Left lung (tissue), 10 donors: Measurements from ENCODE around the gene CCL1. TPM values are rescaled to one million over a fixed set of nuclear protein-coding genes. Genes with fewer than 3 reads are reported as not detected.
A peak's percentile ranks its signal among the peaks of the same experiment; 100 is the strongest.

ENCODE experiments used
- ATAC-seq: fragments of 200-7000 bp; cut with Tn5 transposase; one replicate; pipeline ENCODE4 v1.9.1; 2020; ENCODE audit warnings: moderate library complexity
- DNase-seq, 4 donors: peaks; one replicate each; pipeline ENCODE4 v3.0.0-alpha.2; 2013 to 2020
- H3K27ac ChIP-seq, 2 donors: fragments of 200-600 bp; sonication (generic) in 1 of 2; one replicate each; pipeline versions ENCODE4 v1.5.0 to v1.8.0; 2020 to 2021
- H3K27me3 ChIP-seq, 2 donors: fragments of 200-600 bp; sonication (generic) in 1 of 2; one replicate each; pipeline versions ENCODE4 v1.5.0 to v1.8.0; 2020 to 2021
- H3K36me3 ChIP-seq, 2 donors: fragments of 200-600 bp; sonication (generic) in 1 of 2; one replicate each; pipeline versions ENCODE4 v1.5.0 to v1.8.0; 2020 to 2021
- H3K4me1 ChIP-seq, 2 donors: fragments of 200-600 bp; one replicate each; pipeline ENCODE4 v1.8.0; 2021
- H3K4me3 ChIP-seq, 2 donors: fragments of 200-600 bp; sonication (generic) in 1 of 2; one replicate each; pipeline versions ENCODE4 v1.5.0 to v1.8.0; 2020 to 2021; ENCODE audit warnings: mild to moderate bottlenecking in 1 of 2
- H3K9me3 ChIP-seq, 2 donors: fragments of 200-600 bp; sonication (generic) in 1 of 2; one replicate each; pipeline versions ENCODE4 v1.5.0 to v1.8.0; 2020 to 2021
- CTCF ChIP-seq, 2 donors: fragments of 200-600 bp; sonication (generic) in 1 of 2; IDR thresholded peaks; one replicate each; pipeline versions ENCODE4 v1.5.0 to v1.8.0; 2021; ENCODE audit warnings: antibody characterized with exemption in 2 of 2
- intact Hi-C, 2 donors: fragments of 100-400 bp; cut with DNase I; formaldehyde crosslinking; loops; one replicate each; pipeline versions ENCODE4 v1.11.2 to v1.14.2; 2022
- polyA plus RNA-seq, 6 donors: library from polyadenylated mRNA; unstranded; fragments of 120-200 nt; gene quantifications; one replicate each; pipeline ENCODE4 v1.2.1, GENCODE V29; 2013; ENCODE audit not compliant: insufficient read length in 6 of 6
- total RNA-seq, 2 donors: library from RNA; stranded (reverse); fragmentation: NEBNext Ultra II Directional; extraction: Animal tissue kit (Norgen Biotek cat#: 25700); gene quantifications; one replicate each; pipeline ENCODE4 v1.2.1, GENCODE V29; 2021
- donor health status: DM: no; HTN: yes; CAD: no.
- donor health status: DM: no; HTN: no; CAD: no.

CCL1 gene
- total and polyA plus RNA-seq, 8 donors = not detected

GRCh38 chr17:34367486-34368195 is 4.6 kb upstream of the CCL1 start:
- intact Hi-C loops = loop anchor here in 1 of 2 donors (10.0 kb wide), 1 partner anchor 173 kb away; no protein-coding TSS in a partner anchor
- Histone ChIP-seq H3K27ac (no peak overlapping the region), H3K9me3 (no peaks in the 10 kb centered on the region), H3K4me3 (no peak overlapping the region), H3K36me3 (no peaks in the 10 kb centered on the region), H3K27me3 (no peaks in the 10 kb centered on the region), H3K4me1 (peaks cover 0 to 43% of the 10 kb centered on the region in 2 donors)
- ATAC-seq = no peak
- no peak for DNase-seq
- TF ChIP-seq CTCF (IDR thresholded peaks at IDR 0.05) = no peak

- TF ChIP-seq CTCF (IDR thresholded peaks at IDR 0.05) = no peak
- Histone ChIP-seq H3K27me3 (no peaks in the 10 kb centered on the region), H3K27ac (no peak overlapping the region), H3K4me1 (peaks cover 0 to 42% of the 10 kb centered on the region in 2 donors), H3K9me3 (no peaks in the 10 kb centered on the region), H3K36me3 (no peaks in the 10 kb centered on the region), H3K4me3 (no peak overlapping the region)
- DNase-seq (no peak), ATAC-seq (peak; percentile 56)
- intact Hi-C loops = loop anchor here in 1 of 2 donors (10.0 kb wide), 1 partner anchor 172 kb away; no protein-coding TSS in a partner anchor
Measured at GRCh38 chr17:34366529-34367107, 3.6 kb upstream of the CCL1 start.

GRCh38 chr17:34366010-34366409 is 3.0 kb upstream of the CCL1 start:
- TF ChIP-seq CTCF (IDR thresholded peaks at IDR 0.05) = no peak
- no peaks in the 10 kb centered on the region for H3K9me3 ChIP-seq
- H3K36me3 ChIP-seq = no peaks in the 10 kb centered on the region
- H3K4me1 ChIP-seq = peaks cover 0 to 40% of the 10 kb centered on the region in 2 donors
- H3K27me3 ChIP-seq = no peaks in the 10 kb centered on the region
- ATAC-seq (no peak), DNase-seq (no peak)
- no peak overlapping the region for H3K4me3 ChIP-seq
- intact Hi-C loops = loop anchor here in 1 of 2 donors (10.0 kb wide), 1 partner anchor 171 kb away; no protein-coding TSS in a partner anchor
- H3K27ac ChIP-seq = no peak overlapping the region

GRCh38 chr17:34365340-34365739 is 2.3 kb upstream of the CCL1 start:
- peaks cover 0 to 38% of the 10 kb centered on the region in 2 donors for H3K4me1 ChIP-seq
- no peak for TF ChIP-seq CTCF (IDR thresholded peaks at IDR 0.05)
- no peak overlapping the region for H3K4me3 ChIP-seq
- intact Hi-C loops = loop anchor here in 1 of 2 donors (10.0 kb wide), 1 partner anchor 171 kb away; no protein-coding TSS in a partner anchor
- ATAC-seq = no peak
- no peaks in the 10 kb centered on the region for H3K36me3 ChIP-seq
- DNase-seq = no peak
- no peak overlapping the region for H3K27ac ChIP-seq
- no peaks in the 10 kb centered on the region for H3K9me3 ChIP-seq
- no peaks in the 10 kb centered on the region for H3K27me3 ChIP-seq

GRCh38 chr17:34364751-34365150 is 1.7 kb upstream of the CCL1 start:
- Histone ChIP-seq H3K27me3 (no peaks in the 10 kb centered on the region), H3K4me3 (no peak overlapping the region), H3K9me3 (no peaks in the 10 kb centered on the region), H3K36me3 (no peaks in the 10 kb centered on the region), H3K27ac (no peak overlapping the region), H3K4me1 (peaks cover 0 to 38% of the 10 kb centered on the region in 2 donors)
- intact Hi-C loops = loop anchor here in 1 of 2 donors (10.0 kb wide), 1 partner anchor 170 kb away; no protein-coding TSS in a partner anchor
- no peak for TF ChIP-seq CTCF (IDR thresholded peaks at IDR 0.05)
- ATAC-seq (no peak), DNase-seq (no peak)
